Stimulated activated CD8-positive, alpha-beta memory T cell treated with anti-CD3 and anti-CD28 coated beads, Interleukin-15, amount 100 ng/mL, for 24 hours (primary cell): ENCODE measurements around the gene SLAMF8.

ENCODE experiments used
- DNase-seq: peaks from one replicate; pipeline ENCODE4 v3.0.0-alpha.2; 2020; ENCODE audit warnings: low read depth

SLAMF8 gene

DNA sequence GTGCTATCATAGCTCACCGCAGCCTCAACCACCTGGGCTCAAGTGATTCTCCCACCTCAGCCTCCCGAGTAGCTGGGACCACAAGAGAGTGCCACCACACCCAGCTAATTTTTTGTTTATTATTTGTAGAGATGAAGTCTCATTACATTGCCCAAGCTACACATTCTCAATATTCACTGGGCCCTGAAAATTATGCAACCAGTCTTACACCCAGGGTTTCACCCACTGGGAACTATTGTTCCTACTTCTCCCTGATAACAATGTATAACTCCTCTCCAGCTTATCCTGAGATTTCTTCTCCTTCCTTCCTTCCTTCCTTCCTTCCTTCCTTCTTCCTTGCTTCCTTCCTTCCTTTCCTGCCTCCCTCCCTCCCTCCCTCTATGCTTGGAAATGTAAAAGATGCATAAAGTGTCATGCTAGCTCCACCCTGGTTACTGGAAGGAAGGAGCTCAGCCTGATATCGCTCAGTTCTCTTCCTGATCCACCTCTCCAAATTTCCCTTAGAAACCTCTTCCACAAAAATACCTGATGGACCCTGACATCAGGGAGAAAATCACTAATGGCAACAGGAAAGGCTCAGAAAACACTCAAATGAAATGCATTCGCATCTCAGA lies 47.0 kb downstream of the SLAMF8 start:
- no peak for DNase-seq

DNA sequence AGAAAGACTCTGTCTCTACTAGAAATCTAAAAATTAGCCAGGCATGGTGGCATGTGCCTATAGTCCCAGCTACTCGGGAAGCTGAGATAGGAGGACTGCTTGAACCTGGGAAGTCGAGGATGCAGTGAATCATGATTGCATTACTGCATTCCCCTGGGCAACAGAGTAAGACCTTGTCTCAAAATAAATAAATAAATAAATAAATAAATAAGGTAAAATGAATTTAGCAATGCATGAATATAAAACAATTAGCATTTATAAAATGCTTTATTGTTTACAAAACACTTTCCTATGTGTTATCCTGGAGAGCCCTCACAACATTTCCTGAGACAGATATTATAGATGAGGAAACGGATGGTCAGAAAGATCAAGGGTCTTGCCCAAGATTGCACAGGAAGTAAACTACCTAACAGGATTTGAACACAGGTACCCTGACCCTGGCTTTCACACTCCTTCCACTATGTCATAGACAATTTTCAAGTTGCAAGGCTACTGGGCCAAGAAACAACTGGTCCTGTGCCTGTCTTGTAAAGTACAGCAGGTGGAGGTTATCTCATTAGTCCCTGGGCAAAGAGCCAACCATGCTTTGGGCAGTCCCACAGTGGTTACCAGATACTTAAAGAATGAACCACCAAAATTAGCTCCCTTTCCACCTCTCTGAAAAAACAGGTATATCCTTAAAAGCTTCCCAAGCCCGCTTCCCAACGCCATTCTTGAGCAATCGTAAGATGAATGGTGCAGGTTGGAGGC lies 51.2 kb downstream of the SLAMF8 start:
- no peak for DNase-seq

DNA sequence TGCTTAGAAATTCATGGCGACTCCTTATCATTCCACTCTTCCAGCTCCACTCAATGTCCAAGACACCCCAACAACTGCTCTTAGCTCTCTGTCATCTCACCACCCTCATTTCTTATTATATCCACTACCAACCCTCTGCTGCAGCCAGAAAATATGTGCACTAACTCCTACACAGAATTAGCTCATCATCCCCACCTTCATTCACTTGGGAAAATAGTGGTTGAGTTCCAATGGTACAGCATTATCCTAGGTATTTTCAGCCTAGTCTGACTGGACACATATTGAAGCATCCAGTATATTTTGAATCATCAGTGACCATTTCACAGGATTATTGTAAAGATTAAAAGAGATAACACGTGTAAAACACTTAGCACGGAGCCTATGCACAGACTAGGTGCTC lies 52.5 kb downstream of the SLAMF8 start:
- DNase-seq: no peak

DNA sequence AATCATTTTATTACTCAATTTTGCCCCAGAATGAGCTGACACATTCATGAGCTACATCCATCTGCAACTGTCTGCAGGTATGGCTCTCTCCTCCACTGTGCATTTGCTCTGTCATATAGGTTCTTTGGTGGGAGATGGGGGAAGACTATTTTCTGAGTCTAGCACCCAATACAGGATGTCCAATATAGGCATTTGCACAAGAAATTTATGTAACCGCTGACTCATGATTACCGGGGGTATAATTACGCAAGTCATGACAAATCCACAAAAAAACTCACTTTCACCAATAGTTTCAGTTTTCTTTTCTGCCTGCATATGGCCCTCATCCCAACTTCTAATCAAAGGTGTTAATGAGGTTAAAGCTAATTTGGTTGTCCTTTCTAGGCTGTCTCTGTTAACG lies 53.3 kb downstream of the SLAMF8 start:
- no peak for DNase-seq

DNA sequence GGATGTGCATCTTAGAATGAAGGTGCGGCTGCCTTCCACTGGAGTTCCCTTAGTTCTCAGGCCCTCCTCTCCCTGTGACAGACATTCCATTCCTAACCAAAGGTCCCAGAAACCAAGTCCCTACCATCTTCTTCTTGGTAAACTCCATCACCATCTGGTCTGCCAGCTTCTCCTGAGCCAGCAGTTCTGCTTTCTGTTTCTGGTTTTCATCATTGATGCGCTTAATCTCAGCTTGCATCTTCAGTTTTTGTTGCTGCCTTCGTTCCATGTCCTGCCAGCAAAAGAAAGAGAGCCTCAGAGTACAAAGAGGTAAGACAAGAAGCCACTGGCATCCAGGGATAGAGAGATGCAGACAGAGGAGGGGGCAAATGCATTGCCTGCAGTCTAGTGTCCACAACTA lies 53.8 kb downstream of the SLAMF8 start:
- no peak for DNase-seq

DNA sequence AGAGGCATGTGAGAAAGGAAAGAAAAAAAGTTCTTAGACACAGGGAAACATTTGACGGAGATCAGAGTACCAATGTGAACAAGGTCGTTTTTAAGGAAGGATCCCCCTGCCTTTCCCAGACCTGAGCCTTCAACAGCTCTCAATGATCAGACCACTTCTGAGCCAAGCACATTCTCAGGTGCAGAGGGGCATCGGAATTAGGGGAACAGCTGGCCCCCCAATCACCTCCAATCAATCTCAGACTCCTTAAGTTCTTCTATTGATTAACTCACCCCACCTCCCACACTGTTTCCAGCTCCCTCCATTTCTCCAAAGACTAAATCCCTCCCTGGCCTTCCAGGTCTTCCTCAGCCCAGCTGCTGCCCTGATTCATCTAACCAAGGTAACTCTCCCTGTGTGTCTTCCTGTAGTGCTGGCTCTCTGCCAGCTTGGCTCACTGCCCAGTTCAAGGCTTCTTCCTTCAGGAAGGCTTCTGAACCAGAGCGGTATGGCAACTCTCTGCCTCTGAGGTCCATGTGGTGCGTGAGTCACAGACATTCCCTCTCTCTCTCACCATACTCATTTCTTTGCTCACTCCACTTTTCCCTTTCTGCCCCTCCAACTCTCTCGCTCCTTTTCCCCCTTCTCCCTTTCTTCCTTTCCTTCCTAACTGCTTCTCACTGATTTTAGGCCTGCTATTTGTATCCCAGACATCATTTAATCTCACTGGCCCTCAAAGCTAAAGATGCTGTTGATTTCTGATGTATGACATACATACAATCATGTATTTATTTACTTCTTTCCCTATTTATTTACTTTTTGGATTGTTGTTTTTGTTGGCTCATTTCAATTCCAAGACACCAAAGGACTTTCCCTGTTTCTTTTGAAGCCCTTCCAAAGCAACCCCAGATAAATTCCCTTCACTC lies 55.2 kb downstream of the SLAMF8 start:
- DNase-seq: no peak

DNA sequence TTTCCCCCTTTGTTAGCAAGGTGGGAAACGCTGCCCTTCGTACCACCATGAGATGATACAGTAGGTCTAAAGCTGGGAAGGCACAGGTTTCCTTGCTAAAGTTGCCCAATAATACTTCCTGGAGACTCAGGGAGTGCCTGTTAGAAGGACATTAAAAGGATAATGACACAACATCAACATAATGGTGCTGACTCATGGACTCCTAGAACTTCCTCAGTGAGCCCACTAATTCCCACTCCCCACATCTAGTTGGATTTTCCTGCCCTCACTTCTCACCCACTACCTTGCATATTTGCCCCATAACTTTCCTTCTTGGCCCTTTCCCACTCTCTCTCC lies 55.8 kb downstream of the SLAMF8 start:
- DNase-seq: no peak

DNA sequence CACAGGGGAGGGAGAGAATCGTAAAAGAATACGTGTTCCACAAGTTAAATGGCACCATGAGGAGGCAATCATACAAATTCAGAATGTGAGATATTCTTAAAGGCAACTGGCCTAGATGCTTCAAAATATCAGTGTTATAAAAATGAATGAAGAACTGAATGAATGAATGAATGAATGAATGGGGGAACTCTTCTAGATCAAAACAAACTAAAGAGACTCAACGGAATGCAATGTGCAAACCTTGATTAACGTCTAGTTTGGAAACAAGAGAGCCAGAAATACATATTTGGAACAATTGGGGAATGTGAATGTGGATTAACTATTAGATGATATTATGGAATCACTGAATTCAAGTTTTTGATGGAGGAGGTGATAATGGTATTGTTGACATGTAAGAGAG lies 56.5 kb downstream of the SLAMF8 start:
- no peak for DNase-seq

DNA sequence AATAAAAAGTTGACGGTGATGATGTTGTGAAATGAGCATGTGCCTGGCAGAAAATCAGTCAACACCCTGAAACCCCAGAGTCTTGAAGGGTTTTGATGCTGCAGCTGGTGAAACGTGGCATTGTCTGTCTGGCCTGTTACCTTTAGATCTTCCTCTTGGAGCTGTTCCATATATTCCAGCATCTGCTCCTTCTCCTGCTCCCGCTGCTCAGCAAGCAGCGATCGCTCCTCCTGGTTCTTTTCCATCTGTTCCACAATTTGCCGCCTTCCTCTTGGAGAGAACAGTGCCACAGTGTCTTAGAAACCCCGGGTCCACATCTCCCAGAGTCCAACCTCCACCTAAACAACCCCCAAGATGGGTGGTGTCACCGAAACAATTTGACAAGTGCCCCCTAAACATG lies 57.6 kb downstream of the SLAMF8 start:
- no peak for DNase-seq
